Epithelial cell of proximal tubule (primary cell): Measurements from ENCODE around the gene ATAD1. TPM values are rescaled to one million over a fixed set of nuclear protein-coding genes. Genes with fewer than 3 reads are reported as not detected.
"Not testable (repeated sequence)": the region's sequence is repeated elsewhere in the genome, so short reads cannot be mapped to it uniquely, and the experiment has no call there.

Experiments
- DNase-seq: peaks from one replicate; pipeline ENCODE4 v3.0.0-alpha.2; 2011; ENCODE audit warnings: low read depth
- H3K4me3 ChIP-seq: 2 replicates; pipeline ENCODE4 v1.5.1; 2011; ENCODE audit warnings: low read depth, mild to moderate bottlenecking, low read length
- CTCF ChIP-seq: conservative IDR thresholded peaks from 2 replicates; pipeline ENCODE4 v1.5.1; 2012; ENCODE audit warnings: low read depth, mild to moderate bottlenecking, low read length
- total RNA-seq: library from RNA; depleted of rRNA; stranded (reverse); fragments of >200 nt; gene quantifications from 2 replicates; pipeline ENCODE4 v1.2.3, GENCODE V29; 2015

The ATAD1 gene
- total RNA-seq, 1 donor from 2014 or later, result 24.8 TPM

- no peak overlapping the region for H3K4me3 ChIP-seq
- no peak for TF ChIP-seq CTCF
- no peak for DNase-seq
Observed at GRCh38 chr10:87744606-87745005, 73.4 kb downstream of the ATAD1 start.

GRCh38 chr10:87742992-87743610, 74.9 kb downstream of the ATAD1 start:
- H3K4me3 ChIP-seq, DNase-seq: not testable (repeated sequence)

GRCh38 chr10:87740254-87740655, 77.8 kb downstream of the ATAD1 start:
- TF ChIP-seq CTCF, result no peak
- peak; percentile 42 for DNase-seq
- no peak overlapping the region for H3K4me3 ChIP-seq

GRCh38 chr10:87739703-87740102, 78.3 kb downstream of the ATAD1 start:
- no peak overlapping the region for H3K4me3 ChIP-seq
- DNase-seq, result no peak
- TF ChIP-seq CTCF, result no peak

GRCh38 chr10:87738253-87738652, 79.8 kb downstream of the ATAD1 start:
- DNase-seq, result not testable (repeated sequence)

DNA sequence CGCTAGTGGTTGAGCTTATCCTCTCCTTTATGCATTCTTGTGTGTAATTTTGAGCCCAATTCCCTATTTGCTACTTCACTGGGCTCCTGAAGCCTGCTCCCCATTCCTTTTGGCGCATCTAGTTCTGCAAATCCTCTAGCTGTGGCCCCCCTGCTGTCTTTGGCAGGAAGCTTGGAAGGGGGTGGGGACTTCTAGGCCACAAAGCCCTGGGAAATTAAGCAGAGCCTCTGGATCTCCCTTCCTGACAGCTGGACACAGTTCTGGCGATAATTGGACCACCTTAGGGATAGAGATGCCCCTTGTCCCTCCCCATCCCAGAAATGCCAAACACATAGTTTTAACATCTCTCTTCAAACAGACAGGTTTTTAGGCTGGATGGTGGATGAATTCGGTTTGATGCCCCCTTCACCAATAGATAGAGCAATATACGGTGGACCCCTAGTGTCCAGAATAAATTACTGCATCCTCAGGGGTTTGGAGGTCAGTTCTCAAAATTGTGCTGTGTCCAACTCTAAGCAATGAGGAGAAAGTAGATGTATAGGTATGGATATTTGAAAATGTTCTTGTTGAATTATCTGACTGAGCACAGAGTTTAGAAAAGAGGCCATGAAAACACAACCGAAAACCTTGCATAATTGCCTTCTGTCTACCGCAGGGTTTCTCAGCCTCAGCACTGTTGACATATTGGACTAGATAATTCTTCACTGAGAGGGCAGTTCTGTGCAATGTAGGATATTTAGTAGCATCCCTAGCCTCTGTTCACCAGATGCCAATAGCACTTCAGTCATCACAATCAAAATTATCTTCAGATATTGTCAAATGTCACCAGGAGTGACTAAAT, 82.8 kb downstream of the ATAD1 start:
- no peak overlapping the region for H3K4me3 ChIP-seq
- TF ChIP-seq CTCF, result peak; percentile 82
- no peak for DNase-seq

More at GRCh38 chr10:87738253-87738652, 79.8 kb downstream of the ATAD1 start:
- H3K4me3 ChIP-seq, result not testable (repeated sequence)

DNA sequence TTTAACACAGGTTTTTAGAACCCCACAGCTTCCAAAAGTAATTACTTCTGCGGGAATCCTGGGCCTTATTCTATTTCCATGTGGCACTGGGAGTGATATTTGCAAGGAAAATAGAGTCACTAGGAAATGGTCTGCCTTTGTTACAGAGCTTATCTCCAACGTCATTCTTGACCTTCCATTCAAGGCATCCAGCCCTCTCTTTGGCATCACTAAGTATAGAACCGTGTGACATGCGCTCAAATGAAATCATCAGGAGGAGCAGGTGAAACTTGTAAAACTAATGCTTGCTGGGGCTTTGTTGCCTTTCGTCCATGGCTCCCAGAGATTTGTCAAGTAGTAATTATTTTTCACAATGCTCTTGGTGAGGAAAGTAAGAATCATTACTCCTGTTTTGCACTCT, 84.9 kb downstream of the ATAD1 start:
- DNase-seq, result no peak
- TF ChIP-seq CTCF, result no peak
- H3K4me3 ChIP-seq, result no peak overlapping the region

DNA sequence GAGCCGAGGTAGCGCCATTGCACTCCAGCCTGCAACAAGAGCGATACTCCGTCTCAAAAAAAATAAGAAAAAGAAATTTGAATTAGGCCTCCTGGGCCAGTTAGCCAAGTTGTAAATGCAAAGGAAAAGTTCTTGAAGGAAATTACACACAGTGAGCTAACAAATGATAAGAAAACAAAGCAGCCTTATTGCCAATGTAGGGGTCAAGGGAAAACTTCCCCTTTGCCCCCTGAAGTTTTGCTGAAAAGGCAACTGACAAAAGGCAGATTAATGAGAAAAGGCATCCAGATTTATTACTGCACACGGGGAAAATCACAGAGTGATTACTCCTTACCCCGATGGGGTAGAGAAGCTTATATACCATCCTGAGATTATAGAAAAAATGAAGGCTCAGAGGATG, 88.1 kb downstream of the ATAD1 start:
- H3K4me3 ChIP-seq, result no peak overlapping the region
- no peak for DNase-seq
- TF ChIP-seq CTCF, result no peak
